Gastrocnemius medialis (tissue), 4 donors: ENCODE data around the gene KTI12. TPM values are rescaled to one million over a fixed set of nuclear protein-coding genes. Genes with fewer than 3 reads are reported as not detected.

ENCODE experiments used
- total RNA-seq, 4 donors: library from RNA; depleted of rRNA; stranded (reverse); fragments of >200 nt; gene quantifications; one replicate each; pipeline versions ENCODE4 v1.1.0 to v1.2.3, GENCODE V29; 2016

The KTI12 gene
- total RNA-seq, 4 donors from 2014 or later = 3.4 to 5.9 (median 5.1) TPM

Other genes starting within 250 kb of the KTI12 start
- gene NRDC, start 155.1 kb downstream of the KTI12 start, total RNA-seq = 100 to 1,000 TPM; 180 to 270 (median 239) TPM
- under 1 TPM in 2 of 4 donors, not detected in 2; 0.02 to 0.04 TPM for gene RAB3B, start 43.1 kb downstream of the KTI12 start, total RNA-seq
- 10 to 100 TPM; 19.8 to 25.3 (median 23.3) TPM for gene TXNDC12, start 21.4 kb upstream of the KTI12 start, total RNA-seq
- gene BTF3L4, start 22.5 kb upstream of the KTI12 start, total RNA-seq = 10 to 100 TPM; 68.4 to 92.9 (median 72.4) TPM
- 10 to 100 TPM; 35.9 to 42.9 (median 41.9) TPM for gene ZFYVE9, start 108.3 kb upstream of the KTI12 start, total RNA-seq